MM.1S (cell line): ENCODE measurements around the gene HMGCS2.

Source experiments
- DNase-seq: peaks from one replicate; pipeline ENCODE4 v3.0.0-alpha.2; 2015
- H2AFZ ChIP-seq: fragments of 300-600 bp; sonication (generic); 2 replicates; pipeline ENCODE4 v1.6.0; 2016; ENCODE audit warnings: antibody characterized with exemption, low read length
- H3F3A ChIP-seq: fragments of 300-600 bp; sonication (generic); 2 replicates; pipeline ENCODE4 v1.6.1; 2016; ENCODE audit warnings: mild to moderate bottlenecking, antibody characterized with exemption, low read length, moderate library complexity, mixed read lengths; ENCODE audit not compliant: insufficient read depth
- H3K27ac ChIP-seq: fragments of 300-600 bp; sonication (generic); 2 replicates; pipeline ENCODE4 v1.5.1; 2016; ENCODE audit warnings: mild to moderate bottlenecking, low read length
- H3K27me3 ChIP-seq: fragments of 300-600 bp; sonication (generic); replicated peaks from 2 replicates; pipeline ENCODE4 v1.6.0; 2016; ENCODE audit warnings: low read length; ENCODE audit not compliant: insufficient read depth
- H3K36me3 ChIP-seq: fragments of 300-600 bp; sonication (generic); replicated peaks from 2 replicates; pipeline ENCODE4 v1.6.1; 2016; ENCODE audit warnings: mild to moderate bottlenecking, low read length, mixed read lengths; ENCODE audit not compliant: insufficient read depth
- H3K4me1 ChIP-seq: fragments of 300-600 bp; sonication (generic); 2 replicates; pipeline ENCODE4 v1.6.1; 2016; ENCODE audit warnings: low read length, mixed read lengths
- H3K4me2 ChIP-seq: fragments of 300-600 bp; sonication (generic); 2 replicates; pipeline ENCODE4 v1.6.0; 2016; ENCODE audit warnings: low read depth, low read length
- H3K4me3 ChIP-seq: fragments of 300-600 bp; sonication (generic); 2 replicates; pipeline ENCODE4 v1.5.1; 2016; ENCODE audit warnings: low read length, mixed read lengths
- H3K79me2 ChIP-seq: fragments of 300-600 bp; sonication (generic); 2 replicates; pipeline ENCODE4 v1.6.1; 2016; ENCODE audit warnings: mixed run types, low read length, mixed read lengths
- H3K9ac ChIP-seq: fragments of 300-600 bp; sonication (generic); 2 replicates; pipeline ENCODE4 v1.6.1; 2016; ENCODE audit warnings: low read length, mixed read lengths
- H3K9me2 ChIP-seq: fragments of 300-600 bp; sonication (generic); replicated peaks from 2 replicates; pipeline ENCODE4 v1.6.1; 2016; ENCODE audit warnings: mild to moderate bottlenecking, low read length, mixed read lengths; ENCODE audit not compliant: insufficient read depth
- H3K9me3 ChIP-seq: fragments of 300-600 bp; sonication (generic); replicated peaks from 2 replicates; pipeline ENCODE4 v1.6.1; 2016; ENCODE audit warnings: mild to moderate bottlenecking, low read length, mixed read lengths; ENCODE audit not compliant: insufficient read depth
- H4K20me1 ChIP-seq: fragments of 300-600 bp; sonication (generic); 2 replicates; pipeline ENCODE4 v1.6.1; 2016; ENCODE audit warnings: mild to moderate bottlenecking, low read length, moderate library complexity, mixed read lengths; ENCODE audit not compliant: insufficient read depth
- CTCF ChIP-seq: fragments of 300-600 bp; sonication (generic); IDR thresholded peaks from 2 replicates; pipeline ENCODE4 v1.5.1; 2016; ENCODE audit warnings: antibody characterized with exemption, low read length, mixed read lengths
- EZH2 ChIP-seq: fragments of 300-600 bp; sonication (generic); optimal IDR thresholded peaks from 2 replicates; pipeline ENCODE3; 2017; ENCODE audit warnings: low read depth, mild to moderate bottlenecking, antibody characterized with exemption, low read length, mixed read lengths
- EZH2phosphoT487 ChIP-seq: fragments of 300-600 bp; sonication (generic); IDR thresholded peaks from 2 replicates; pipeline ENCODE4 v1.6.1; 2018; ENCODE audit warnings: antibody characterized with exemption, low read length

The HMGCS2 gene

GRCh38 chr1:119739150-119739549, 29.6 kb downstream of the HMGCS2 start:
- Histone ChIP-seq H3K9me3 (no peaks in the 10 kb centered on the region), H3K27me3 (no peaks in the 10 kb centered on the region), H3F3A (no peaks in the 10 kb centered on the region), H3K36me3 (no peaks in the 10 kb centered on the region), H3K4me2 (no peak overlapping the region), H3K27ac (no peak overlapping the region), H4K20me1 (no peaks in the 10 kb centered on the region), H3K9me2 (no peaks in the 10 kb centered on the region), H3K79me2 (no peaks in the 10 kb centered on the region), H3K4me3 (no peak overlapping the region), H3K9ac (no peak overlapping the region), H3K4me1 (no peaks in the 10 kb centered on the region), H2AFZ (no peak overlapping the region)
- TF ChIP-seq EZH2 (no peak), EZH2phosphoT487 (no peak)
- no peak for DNase-seq

- H3K36me3 ChIP-seq = no peaks in the 10 kb centered on the region
- no peak overlapping the region for H3K27ac ChIP-seq
Observed at GRCh38 chr1:119738100-119738720, 30.5 kb downstream of the HMGCS2 start.

GRCh38 chr1:119737040-119737682, 31.5 kb downstream of the HMGCS2 start:
- Histone ChIP-seq H3K4me2 (no peak overlapping the region), H4K20me1 (no peaks in the 10 kb centered on the region), H3K4me1 (peaks cover 7% of the 10 kb centered on the region; the same call in 1 of the 2 replicates), H3K27ac (no peak overlapping the region), H3K9ac (no peak overlapping the region), H3K79me2 (no peaks in the 10 kb centered on the region), H3F3A (no peaks in the 10 kb centered on the region), H3K27me3 (no peaks in the 10 kb centered on the region), H3K9me2 (no peaks in the 10 kb centered on the region), H3K4me3 (no peak overlapping the region), H2AFZ (no peak overlapping the region), H3K9me3 (no peaks in the 10 kb centered on the region), H3K36me3 (no peaks in the 10 kb centered on the region)
- TF ChIP-seq EZH2 (no peak), EZH2phosphoT487 (no peak), CTCF (no peak)
- DNase-seq = no peak

More at GRCh38 chr1:119738100-119738720, 30.5 kb downstream of the HMGCS2 start:
- H2AFZ ChIP-seq = no peak overlapping the region
- H3K4me3 ChIP-seq = no peak overlapping the region
- H3K4me1 ChIP-seq = no peaks in the 10 kb centered on the region
- no peaks in the 10 kb centered on the region for H3K79me2 ChIP-seq
- no peaks in the 10 kb centered on the region for H3F3A ChIP-seq
- H3K27me3 ChIP-seq = no peaks in the 10 kb centered on the region
- TF ChIP-seq EZH2phosphoT487 (no peak), CTCF (no peak), EZH2 (no peak)
- H3K9ac ChIP-seq = no peak overlapping the region
- no peaks in the 10 kb centered on the region for H4K20me1 ChIP-seq
- DNase-seq = no peak
- H3K9me2 ChIP-seq = no peaks in the 10 kb centered on the region
- no peaks in the 10 kb centered on the region for H3K9me3 ChIP-seq
- H3K4me2 ChIP-seq = no peak overlapping the region

- Histone ChIP-seq H3K9me2 (no peaks in the 10 kb centered on the region), H3K36me3 (no peaks in the 10 kb centered on the region), H3K4me1 (peaks cover 11% of the 10 kb centered on the region), H3F3A (no peaks in the 10 kb centered on the region; the same call in 1 of the 2 replicates), H2AFZ (no peak overlapping the region), H3K9me3 (no peaks in the 10 kb centered on the region), H3K27ac (no peak overlapping the region), H3K79me2 (no peaks in the 10 kb centered on the region), H4K20me1 (no peaks in the 10 kb centered on the region), H3K4me2 (no peak overlapping the region), H3K27me3 (no peaks in the 10 kb centered on the region), H3K9ac (no peak overlapping the region), H3K4me3 (no peak overlapping the region)
- TF ChIP-seq CTCF (no peak), EZH2phosphoT487 (no peak), EZH2 (no peak)
- no peak for DNase-seq
Observed at GRCh38 chr1:119736649-119737039, 32.1 kb downstream of the HMGCS2 start.
